Hematopoietic multipotent progenitor cell treated with erythropoietin and hydrocortisone succinate and interleukin-3 and kit ligand, for 8 days (in vitro differentiated cells): ENCODE results near the gene ZNF117.
"Not testable (repeated sequence)": the region's sequence is repeated elsewhere in the genome, so short reads cannot be mapped to it uniquely, and the experiment has no call there.

Experiments
- DNase-seq: peaks from one replicate; pipeline ENCODE4 v3.0.0-alpha.2; 2015

The ZNF117 gene

GRCh38 chr7:64996305-64996704 lies 5.5 kb upstream of the ZNF117 start:
- DNase-seq: no peak

GRCh38 chr7:64993901-64994300 lies 3.1 kb upstream of the ZNF117 start:
- DNase-seq: no peak

- no peak for DNase-seq
Measured at GRCh38 chr7:64992971-64993370, 2.1 kb upstream of the ZNF117 start.

- DNase-seq: no peak
Measured at GRCh38 chr7:64990216-64990615, 620 bp downstream of the ZNF117 start.

- no peak for DNase-seq
Measured at GRCh38 chr7:64978497-64979203, 12.2 kb downstream of the ZNF117 start.

- DNase-seq: no peak
Measured at GRCh38 chr7:64965594-64965993, 25.2 kb downstream of the ZNF117 start.

GRCh38 chr7:64959072-64959747 lies 31.6 kb downstream of the ZNF117 start:
- no peak for DNase-seq

GRCh38 chr7:64951250-64951848 lies 39.5 kb downstream of the ZNF117 start:
- peak; percentile 80 for DNase-seq

GRCh38 chr7:64950673-64951072 lies 40.2 kb downstream of the ZNF117 start:
- DNase-seq: not testable (repeated sequence)

GRCh38 chr7:64948774-64949173 lies 42.1 kb downstream of the ZNF117 start:
- not testable (repeated sequence) for DNase-seq

GRCh38 chr7:64947252-64948000 lies 43.4 kb downstream of the ZNF117 start:
- DNase-seq: peak; percentile 43

GRCh38 chr7:64946772-64947171 lies 44.1 kb downstream of the ZNF117 start:
- peak; percentile 69 for DNase-seq

GRCh38 chr7:64945503-64946175 lies 45.2 kb downstream of the ZNF117 start:
- DNase-seq: peak; percentile 74

- peak; percentile 97 for DNase-seq
Measured at GRCh38 chr7:64944667-64945502, 46.0 kb downstream of the ZNF117 start.

- not testable (repeated sequence) for DNase-seq
Measured at GRCh38 chr7:64940021-64940420, 50.8 kb downstream of the ZNF117 start.

GRCh38 chr7:64938540-64938939 lies 52.3 kb downstream of the ZNF117 start:
- DNase-seq: no peak

GRCh38 chr7:64934478-64934877 lies 56.4 kb downstream of the ZNF117 start:
- DNase-seq: no peak

- not testable (repeated sequence) for DNase-seq
Measured at GRCh38 chr7:64928252-64929187, 62.3 kb downstream of the ZNF117 start.
